ENCODE data around the gene MTFMT. TPM values are rescaled to one million over a fixed set of nuclear protein-coding genes. Genes with fewer than 3 reads are reported as not detected.

Gene MTFMT
- total and polyA plus RNA-seq, 2 of the 13 experiments (the other 11 are each of a cell fraction or from before 2014, with no cell fraction given), result 9.9 to 23.2 TPM

DNA sequence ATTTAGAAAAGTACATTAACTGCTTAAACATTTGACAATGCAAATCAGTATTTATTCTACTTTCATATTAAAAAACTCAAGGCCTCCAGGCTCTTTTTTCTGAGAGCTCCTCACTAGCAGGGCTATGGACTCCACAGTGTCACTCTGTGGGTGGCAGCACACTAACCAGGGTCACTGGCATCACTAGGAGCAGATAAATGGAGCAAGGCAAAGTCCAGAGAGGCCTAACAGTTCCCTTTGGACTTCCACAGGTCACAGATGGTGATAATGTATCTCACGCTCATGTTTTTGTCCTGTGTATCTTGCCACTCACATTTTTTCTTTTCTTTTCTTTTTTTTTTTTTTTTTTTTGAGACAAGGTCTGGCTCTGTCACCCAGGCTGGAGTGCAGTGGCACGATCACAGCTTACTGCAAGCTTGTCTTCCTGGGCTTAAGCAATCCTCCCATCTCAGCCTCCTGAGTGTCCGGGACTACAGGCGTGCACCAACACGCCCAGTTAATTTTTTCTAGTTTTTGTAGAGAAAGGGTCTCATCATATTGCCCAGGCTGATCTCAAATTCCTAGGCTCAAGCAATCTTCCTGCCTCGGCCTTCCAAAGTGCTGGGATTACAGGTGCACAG, 47.5 kb downstream of the MTFMT start (continued):
- TF ChIP-seq ZNF17 (CRISPR knock-in tag; IDR thresholded peaks at IDR 0.05) (no peak), ZNF30 (CRISPR knock-in tag; IDR thresholded peaks at IDR 0.05) (no peak), RFX1 (IDR thresholded peaks at IDR 0.05) (no peak), POLR2AphosphoS2 (IDR thresholded peaks at IDR 0.05; ENCODE audit: low read depth, low read length) (no peak), ZNF432 (CRISPR knock-in tag; IDR thresholded peaks at IDR 0.05; ENCODE audit: borderline replicate concordance) (no peak), SAFB2 (CRISPR knock-in tag; IDR thresholded peaks at IDR 0.05; ENCODE audit: borderline replicate concordance, low read depth) (no peak), ZFP82 (CRISPR knock-in tag; IDR thresholded peaks at IDR 0.05; ENCODE audit: borderline replicate concordance) (no peak), MXD4 (CRISPR knock-in tag; IDR thresholded peaks at IDR 0.05) (no peak), ZBTB3 (CRISPR knock-in tag; IDR thresholded peaks at IDR 0.05; ENCODE audit: borderline replicate concordance, low read depth) (no peak), GTF2F1 (IDR thresholded peaks at IDR 0.05; ENCODE audit: low read length) (no peak), FOXK1 (CRISPR knock-in tag; IDR thresholded peaks at IDR 0.05; ENCODE audit: borderline replicate concordance, low read depth) (no peak), ZNF335 (CRISPR knock-in tag; IDR thresholded peaks at IDR 0.05) (no peak), RELA (CRISPR knock-in tag; IDR thresholded peaks at IDR 0.05) (no peak), BCL6 (CRISPR knock-in tag; IDR thresholded peaks at IDR 0.05) (no peak), PPARG (CRISPR knock-in tag; conservative IDR thresholded peaks at IDR 0.05) (no peak), ZNF569 (CRISPR knock-in tag; IDR thresholded peaks at IDR 0.05; ENCODE audit: borderline replicate concordance) (no peak)
- TF ChIP-seq, protein P1, sequence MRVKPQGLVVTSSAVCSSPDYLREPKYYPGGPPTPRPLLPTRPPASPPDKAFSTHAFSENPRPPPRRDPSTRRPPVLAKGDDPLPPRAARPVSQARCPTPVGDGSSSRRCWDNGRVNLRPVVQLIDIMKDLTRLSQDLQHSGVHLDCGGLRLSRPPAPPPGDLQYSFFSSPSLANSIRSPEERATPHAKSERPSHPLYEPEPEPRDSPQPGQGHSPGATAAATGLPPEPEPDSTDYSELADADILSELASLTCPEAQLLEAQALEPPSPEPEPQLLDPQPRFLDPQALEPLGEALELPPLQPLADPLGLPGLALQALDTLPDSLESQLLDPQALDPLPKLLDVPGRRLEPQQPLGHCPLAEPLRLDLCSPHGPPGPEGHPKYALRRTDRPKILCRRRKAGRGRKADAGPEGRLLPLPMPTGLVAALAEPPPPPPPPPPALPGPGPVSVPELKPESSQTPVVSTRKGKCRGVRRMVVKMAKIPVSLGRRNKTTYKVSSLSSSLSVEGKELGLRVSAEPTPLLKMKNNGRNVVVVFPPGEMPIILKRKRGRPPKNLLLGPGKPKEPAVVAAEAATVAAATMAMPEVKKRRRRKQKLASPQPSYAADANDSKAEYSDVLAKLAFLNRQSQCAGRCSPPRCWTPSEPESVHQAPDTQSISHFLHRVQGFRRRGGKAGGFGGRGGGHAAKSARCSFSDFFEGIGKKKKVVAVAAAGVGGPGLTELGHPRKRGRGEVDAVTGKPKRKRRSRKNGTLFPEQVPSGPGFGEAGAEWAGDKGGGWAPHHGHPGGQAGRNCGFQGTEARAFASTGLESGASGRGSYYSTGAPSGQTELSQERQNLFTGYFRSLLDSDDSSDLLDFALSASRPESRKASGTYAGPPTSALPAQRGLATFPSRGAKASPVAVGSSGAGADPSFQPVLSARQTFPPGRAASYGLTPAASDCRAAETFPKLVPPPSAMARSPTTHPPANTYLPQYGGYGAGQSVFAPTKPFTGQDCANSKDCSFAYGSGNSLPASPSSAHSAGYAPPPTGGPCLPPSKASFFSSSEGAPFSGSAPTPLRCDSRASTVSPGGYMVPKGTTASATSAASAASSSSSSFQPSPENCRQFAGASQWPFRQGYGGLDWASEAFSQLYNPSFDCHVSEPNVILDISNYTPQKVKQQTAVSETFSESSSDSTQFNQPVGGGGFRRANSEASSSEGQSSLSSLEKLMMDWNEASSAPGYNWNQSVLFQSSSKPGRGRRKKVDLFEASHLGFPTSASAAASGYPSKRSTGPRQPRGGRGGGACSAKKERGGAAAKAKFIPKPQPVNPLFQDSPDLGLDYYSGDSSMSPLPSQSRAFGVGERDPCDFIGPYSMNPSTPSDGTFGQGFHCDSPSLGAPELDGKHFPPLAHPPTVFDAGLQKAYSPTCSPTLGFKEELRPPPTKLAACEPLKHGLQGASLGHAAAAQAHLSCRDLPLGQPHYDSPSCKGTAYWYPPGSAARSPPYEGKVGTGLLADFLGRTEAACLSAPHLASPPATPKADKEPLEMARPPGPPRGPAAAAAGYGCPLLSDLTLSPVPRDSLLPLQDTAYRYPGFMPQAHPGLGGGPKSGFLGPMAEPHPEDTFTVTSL (CRISPR knock-in tag; IDR thresholded peaks at IDR 0.05; ENCODE audit: borderline replicate concordance), result no peak
- TF ChIP-seq, protein P2, sequence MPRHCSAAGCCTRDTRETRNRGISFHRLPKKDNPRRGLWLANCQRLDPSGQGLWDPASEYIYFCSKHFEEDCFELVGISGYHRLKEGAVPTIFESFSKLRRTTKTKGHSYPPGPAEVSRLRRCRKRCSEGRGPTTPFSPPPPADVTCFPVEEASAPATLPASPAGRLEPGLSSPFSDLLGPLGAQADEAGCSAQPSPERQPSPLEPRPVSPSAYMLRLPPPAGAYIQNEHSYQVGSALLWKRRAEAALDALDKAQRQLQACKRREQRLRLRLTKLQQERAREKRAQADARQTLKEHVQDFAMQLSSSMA (CRISPR knock-in tag; IDR thresholded peaks at IDR 0.05), result no peak
- TF ChIP-seq, protein P3, sequence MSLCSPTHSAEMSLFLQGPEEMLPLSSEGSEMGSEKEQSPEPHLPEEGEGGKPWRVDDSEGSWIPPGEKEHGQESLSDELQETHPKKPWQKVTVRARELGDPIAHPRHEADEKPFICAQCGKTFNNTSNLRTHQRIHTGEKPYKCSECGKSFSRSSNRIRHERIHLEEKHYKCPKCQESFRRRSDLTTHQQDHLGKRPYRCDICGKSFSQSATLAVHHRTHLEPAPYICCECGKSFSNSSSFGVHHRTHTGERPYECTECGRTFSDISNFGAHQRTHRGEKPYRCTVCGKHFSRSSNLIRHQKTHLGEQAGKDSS (CRISPR knock-in tag; IDR thresholded peaks at IDR 0.05; ENCODE audit: borderline replicate concordance, low read depth), result no peak
- TF ChIP-seq, protein P4, sequence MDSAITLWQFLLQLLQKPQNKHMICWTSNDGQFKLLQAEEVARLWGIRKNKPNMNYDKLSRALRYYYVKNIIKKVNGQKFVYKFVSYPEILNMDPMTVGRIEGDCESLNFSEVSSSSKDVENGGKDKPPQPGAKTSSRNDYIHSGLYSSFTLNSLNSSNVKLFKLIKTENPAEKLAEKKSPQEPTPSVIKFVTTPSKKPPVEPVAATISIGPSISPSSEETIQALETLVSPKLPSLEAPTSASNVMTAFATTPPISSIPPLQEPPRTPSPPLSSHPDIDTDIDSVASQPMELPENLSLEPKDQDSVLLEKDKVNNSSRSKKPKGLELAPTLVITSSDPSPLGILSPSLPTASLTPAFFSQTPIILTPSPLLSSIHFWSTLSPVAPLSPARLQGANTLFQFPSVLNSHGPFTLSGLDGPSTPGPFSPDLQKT (CRISPR knock-in tag; IDR thresholded peaks at IDR 0.05; ENCODE audit: borderline replicate concordance), result no peak
- TF ChIP-seq, protein P5, sequence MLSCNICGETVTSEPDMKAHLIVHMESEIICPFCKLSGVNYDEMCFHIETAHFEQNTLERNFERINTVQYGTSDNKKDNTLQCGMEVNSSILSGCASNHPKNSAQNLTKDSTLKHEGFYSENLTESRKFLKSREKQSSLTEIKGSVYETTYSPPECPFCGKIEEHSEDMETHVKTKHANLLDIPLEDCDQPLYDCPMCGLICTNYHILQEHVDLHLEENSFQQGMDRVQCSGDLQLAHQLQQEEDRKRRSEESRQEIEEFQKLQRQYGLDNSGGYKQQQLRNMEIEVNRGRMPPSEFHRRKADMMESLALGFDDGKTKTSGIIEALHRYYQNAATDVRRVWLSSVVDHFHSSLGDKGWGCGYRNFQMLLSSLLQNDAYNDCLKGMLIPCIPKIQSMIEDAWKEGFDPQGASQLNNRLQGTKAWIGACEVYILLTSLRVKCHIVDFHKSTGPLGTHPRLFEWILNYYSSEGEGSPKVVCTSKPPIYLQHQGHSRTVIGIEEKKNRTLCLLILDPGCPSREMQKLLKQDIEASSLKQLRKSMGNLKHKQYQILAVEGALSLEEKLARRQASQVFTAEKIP (CRISPR knock-in tag; IDR thresholded peaks at IDR 0.05; ENCODE audit: borderline replicate concordance), result no peak
